NCI-H446 (cell line): ENCODE results near the gene MCOLN1.

Experiments
- DNase-seq, 2 experiments: peaks; one replicate each; lab custom pipeline; 2025; lab: John Stamatoyannopoulos, UW

Gene MCOLN1

GRCh38 chr19:7502552-7502951 is 19.9 kb upstream of the MCOLN1 start:
- DNase-seq = no peak

GRCh38 chr19:7504684-7505083 is 17.7 kb upstream of the MCOLN1 start:
- no peak for DNase-seq

GRCh38 chr19:7505288-7505681 is 17.1 kb upstream of the MCOLN1 start:
- DNase-seq = no peak

- peak in 1 of 2 experiments; percentile 75 for DNase-seq
Observed at GRCh38 chr19:7505682-7506384, 16.6 kb upstream of the MCOLN1 start.

- DNase-seq = peak; percentile 62 to 78
Observed at GRCh38 chr19:7506385-7507328, 15.8 kb upstream of the MCOLN1 start.

- peak in 1 of 2 experiments; percentile 24 for DNase-seq
Observed at GRCh38 chr19:7507884-7508283, 14.5 kb upstream of the MCOLN1 start.

- no peak for DNase-seq
Observed at GRCh38 chr19:7509625-7510024, 12.8 kb upstream of the MCOLN1 start.

- no peak for DNase-seq
Observed at GRCh38 chr19:7512400-7512851, 10.0 kb upstream of the MCOLN1 start.

GRCh38 chr19:7513809-7514642 is 8.4 kb upstream of the MCOLN1 start:
- no peak for DNase-seq

- DNase-seq = no peak
Observed at GRCh38 chr19:7515110-7515644, 7.2 kb upstream of the MCOLN1 start.

- DNase-seq = peak; percentile 68 to 74
Observed at GRCh38 chr19:7515645-7516151, 6.7 kb upstream of the MCOLN1 start, which contains the start of gene ZNF358. Gene ZNF358 (plus strand): TSS chr19:7516103. CDS start chr19:7519243, 3,140 bp downstream.

GRCh38 chr19:7516333-7516732 is 6.1 kb upstream of the MCOLN1 start:
- DNase-seq = no peak

GRCh38 chr19:7516878-7517277 is 5.5 kb upstream of the MCOLN1 start:
- no peak for DNase-seq

GRCh38 chr19:7519361-7520130 is 2.9 kb upstream of the MCOLN1 start:
- DNase-seq = no peak

GRCh38 chr19:7520131-7521051 is 2.0 kb upstream of the MCOLN1 start:
- no peak for DNase-seq

GRCh38 chr19:7521551-7522071 is 813 bp upstream of the MCOLN1 start:
- DNase-seq = no peak

- no peak for DNase-seq
Observed at GRCh38 chr19:7522923-7523667, 671 bp downstream of the MCOLN1 start.

- no peak for DNase-seq
Observed at GRCh38 chr19:7524523-7524922, 2.1 kb downstream of the MCOLN1 start.
